Measurements from ENCODE around the gene CLDN9.

Gene CLDN9

DNA sequence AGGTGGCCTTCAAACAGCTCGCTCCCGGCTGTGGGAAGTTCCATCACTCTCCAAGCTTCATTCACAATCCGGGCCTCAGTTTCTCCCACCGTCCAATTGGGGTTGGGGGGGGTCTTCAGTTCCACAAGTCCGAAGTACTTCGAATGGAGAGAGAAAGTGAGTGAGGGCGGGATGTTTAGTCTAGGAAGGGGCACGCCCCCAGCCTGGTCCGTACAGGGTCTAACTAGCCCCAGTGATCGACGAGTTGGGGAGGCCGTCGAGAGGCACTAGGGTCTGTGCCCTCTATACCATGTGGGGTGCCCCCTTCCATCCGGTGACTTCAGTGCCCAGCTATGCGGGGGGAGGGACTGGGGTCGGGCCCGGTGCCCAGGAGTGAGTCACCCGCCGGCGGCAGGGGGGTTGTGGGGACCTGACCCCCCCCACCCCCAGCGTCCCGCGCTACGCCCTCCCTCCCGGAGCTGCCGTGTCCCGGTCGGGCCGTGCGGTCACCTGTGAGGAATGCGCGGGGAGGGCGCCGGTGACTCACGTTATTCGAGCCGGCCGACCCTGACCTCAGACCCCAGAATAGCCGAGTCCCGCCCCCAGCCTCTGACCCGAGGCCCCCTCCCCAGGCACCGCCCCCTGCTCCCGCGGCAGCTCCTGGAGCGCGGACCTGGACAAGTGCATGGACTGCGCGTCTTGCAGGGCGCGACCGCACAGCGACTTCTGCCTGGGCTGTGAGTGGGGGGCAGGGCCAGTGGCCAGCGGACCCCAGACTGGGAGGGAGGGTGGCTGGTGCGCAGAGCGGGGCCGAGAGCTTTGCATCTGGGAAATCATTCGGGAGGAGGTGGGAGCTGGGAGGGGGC is 8.1 kb downstream of the CLDN9 start:
- no peak for DNase-seq

DNA sequence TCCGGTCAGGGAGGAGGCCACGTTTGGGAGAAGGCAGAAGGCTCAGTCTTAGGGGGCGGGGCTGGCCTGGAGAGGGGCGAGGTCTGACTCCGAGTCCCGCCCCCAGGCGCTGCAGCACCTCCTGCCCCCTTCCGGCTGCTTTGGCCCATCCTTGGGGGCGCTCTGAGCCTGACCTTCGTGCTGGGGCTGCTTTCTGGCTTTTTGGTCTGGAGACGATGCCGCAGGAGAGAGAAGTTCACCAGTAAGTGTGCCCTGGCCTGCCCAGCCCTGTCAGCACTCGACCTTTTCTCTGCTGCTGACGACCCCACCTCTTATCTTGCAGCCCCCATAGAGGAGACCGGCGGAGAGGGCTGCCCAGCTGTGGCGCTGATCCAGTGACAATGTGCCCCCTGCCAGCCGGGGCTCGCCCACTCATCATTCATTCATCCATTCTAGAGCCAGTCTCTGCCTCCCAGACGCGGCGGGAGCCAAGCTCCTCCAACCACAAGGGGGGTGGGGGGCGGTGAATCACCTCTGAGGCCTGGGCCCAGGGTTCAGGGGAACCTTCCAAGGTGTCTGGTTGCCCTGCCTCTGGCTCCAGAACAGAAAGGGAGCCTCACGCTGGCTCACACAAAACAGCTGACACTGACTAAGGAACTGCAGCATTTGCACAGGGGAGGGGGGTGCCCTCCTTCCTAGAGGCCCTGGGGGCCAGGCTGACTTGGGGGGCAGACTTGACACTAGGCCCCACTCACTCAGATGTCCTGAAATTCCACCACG is 8.9 kb downstream of the CLDN9 start:
- peak; percentile 54 for DNase-seq

DNA sequence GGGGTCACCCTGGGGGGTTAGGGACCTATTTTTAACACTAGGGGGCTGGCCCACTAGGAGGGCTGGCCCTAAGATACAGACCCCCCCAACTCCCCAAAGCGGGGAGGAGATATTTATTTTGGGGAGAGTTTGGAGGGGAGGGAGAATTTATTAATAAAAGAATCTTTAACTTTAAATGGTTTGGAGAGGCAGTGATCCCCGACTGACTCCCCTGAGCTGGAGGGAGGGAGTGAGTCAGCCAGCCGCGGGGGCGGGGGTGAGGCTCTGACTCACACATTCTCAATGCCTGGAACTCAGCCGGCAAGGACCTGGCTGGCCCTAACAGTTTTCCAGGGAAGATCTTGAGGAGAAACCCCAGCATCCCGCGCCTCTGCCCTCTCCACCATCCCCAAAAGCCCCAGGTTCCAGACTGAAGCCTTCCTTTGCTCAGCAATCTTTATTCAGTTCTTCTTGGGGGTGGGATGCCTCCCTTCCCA is 9.5 kb downstream of the CLDN9 start:
- DNase-seq: no peak

DNA sequence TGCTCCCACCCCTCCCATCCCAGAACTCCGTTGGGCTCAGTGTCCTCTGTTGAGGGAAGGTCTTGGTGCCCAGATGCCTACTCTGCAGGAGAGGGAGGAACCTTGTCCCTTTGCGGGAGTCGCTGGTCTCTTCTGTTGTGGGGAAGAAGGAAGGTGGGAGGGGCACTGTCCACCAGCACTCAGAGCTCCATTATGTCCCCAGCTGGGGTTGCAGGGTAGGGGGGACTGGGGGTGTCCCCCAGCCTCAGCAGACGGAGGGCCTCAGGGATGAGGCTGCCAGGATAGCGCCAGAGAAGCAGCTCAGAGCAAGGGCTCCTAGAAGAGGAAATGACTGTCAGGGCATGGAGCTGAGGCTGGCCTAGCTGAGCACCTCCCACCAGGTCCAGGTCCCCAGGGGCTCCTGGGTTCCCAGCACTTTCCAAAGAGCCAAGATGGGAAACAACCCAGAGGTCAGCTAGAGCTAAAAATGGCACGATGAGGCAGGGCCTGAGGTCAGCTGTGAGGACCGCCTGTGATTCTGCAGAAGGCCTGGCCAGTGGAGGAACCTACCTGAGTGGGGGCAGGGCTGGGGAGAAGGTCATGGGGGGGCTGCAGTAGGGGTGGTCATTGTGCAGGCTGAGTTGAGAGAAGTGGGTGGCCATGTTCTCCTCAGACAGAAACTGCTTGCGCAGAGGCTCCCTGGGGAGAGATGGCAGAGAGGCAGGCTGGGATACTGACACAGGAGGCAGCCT is 10.1 kb downstream of the CLDN9 start:
- peak; percentile 76 for DNase-seq

DNA sequence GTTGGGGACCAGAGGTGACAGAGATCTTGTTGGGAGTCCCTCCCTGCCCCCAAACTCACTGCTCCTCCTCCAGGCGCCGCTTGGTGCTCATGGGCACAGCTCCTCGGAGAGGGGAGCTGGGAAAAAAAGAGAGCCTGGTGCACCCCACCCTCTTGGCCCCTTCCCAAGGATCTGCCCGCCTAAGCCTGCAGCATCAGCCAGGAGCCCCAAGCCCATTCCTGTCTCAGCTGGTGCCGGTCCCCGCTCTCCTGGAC is 10.6 kb downstream of the CLDN9 start:
- DNase-seq: no peak

DNA sequence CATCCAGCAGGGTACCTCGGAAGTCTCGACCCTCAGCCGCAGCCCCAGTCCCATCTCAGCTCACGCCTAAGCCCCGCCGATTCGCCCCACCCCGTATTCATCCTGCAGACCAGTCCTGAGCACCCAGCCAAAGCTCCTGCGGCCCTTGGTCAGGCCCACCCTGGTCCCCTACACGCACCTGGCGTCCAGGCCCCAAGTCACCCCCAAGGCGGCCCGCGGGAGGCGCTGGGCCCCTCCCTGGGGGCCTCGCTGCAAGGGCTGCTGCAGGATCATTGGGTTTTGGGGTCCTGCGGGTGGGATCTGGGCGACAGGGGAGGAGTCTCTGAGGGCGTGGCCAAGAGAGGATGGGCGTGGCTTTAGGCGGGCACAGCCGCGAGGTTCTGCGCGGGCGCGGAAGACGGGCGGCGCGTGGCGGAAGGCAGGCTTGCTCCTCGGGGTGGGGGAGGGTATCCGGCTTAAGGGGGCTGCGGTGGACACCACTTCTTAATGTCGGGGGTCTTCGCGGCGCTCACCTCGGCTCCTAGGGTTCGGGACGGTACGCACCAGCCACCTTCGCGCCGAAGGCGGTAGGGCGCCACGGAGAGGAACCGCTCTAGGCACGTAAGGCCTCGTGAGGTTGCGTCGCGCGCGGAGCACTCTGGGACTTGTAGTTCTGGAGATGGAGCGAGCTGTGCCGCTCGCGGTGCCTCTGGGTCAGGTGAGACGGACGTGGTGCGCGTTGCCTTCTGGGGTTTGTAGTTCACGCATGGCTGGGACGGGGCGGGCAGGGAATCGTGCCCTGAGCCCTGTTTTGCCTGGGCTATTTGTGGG is 11.2 kb downstream of the CLDN9 start, which contains the start of the genes HCFC1R1 and THOC6:
TSS of gene HCFC1R1 (minus strand) at position 274 of the 810 bp plus-strand sequence. CDS start at position 273, 1 bp downstream.
TSS of gene THOC6 (plus strand) at position 367 of the 810 bp plus-strand sequence. CDS start at position 659, 292 bp downstream.
- DNase-seq: peak; percentile 95

DNA sequence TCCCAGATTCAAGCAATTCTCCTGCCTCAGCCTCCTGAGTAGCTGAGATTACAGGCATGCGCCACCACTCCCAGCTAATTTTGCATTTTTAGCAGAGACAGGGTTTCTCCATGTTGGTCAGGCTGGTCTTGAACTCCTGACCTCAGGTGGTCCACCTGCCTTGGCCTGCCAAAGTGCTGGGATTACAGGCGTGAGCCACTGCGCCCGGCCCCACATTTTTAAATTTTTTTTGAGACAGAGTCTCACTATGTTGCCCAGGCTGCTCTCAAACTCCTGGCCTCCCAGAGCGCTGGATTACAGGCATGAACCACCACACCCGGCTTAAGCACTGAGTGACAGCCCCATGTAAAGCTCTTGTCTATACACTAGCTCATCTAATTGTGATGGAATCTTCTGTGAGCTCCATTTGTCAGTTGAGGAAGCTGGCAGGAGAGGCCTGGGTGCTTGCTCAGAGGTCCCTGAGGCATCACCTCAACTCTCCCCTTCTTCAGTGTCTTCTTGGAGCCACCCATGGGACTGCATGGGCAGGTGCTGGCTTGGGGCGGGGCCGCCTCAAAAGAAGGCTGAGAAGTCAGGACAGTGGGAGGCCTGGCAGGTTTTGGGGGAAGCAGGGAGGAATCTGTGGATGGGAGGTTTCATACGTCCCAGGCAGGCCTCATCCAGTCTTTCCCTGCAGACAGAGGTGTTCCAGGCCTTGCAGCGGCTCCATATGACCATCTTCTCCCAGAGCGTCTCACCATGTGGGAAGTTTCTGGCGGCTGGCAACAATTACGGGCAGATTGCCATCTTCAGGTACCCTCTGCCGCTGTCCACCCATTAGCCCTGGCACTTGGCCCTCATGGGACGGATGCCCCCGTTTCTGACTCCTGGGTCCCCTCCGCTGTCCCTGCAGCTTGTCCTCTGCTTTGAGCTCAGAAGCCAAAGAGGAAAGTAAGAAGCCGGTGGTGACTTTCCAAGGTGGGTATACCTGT is 12.6 kb downstream of the CLDN9 start:
- no peak for DNase-seq

DNA sequence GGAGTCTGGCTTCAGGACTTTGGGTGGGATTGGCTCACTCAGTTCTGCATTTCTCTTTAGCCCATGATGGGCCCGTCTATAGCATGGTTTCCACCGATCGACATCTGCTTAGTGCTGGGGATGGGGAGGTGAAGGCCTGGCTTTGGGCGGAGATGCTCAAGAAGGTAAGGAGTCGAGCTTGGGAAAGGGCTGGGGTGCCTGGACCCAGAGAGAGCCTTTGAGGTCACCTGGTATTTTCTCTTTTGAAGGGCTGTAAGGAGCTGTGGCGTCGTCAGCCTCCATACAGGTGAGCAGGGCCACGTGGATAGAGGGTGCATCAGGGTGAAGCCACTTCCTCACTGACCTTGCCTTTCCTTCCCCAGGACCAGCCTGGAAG is 13.3 kb downstream of the CLDN9 start:
- no peak for DNase-seq

DNA sequence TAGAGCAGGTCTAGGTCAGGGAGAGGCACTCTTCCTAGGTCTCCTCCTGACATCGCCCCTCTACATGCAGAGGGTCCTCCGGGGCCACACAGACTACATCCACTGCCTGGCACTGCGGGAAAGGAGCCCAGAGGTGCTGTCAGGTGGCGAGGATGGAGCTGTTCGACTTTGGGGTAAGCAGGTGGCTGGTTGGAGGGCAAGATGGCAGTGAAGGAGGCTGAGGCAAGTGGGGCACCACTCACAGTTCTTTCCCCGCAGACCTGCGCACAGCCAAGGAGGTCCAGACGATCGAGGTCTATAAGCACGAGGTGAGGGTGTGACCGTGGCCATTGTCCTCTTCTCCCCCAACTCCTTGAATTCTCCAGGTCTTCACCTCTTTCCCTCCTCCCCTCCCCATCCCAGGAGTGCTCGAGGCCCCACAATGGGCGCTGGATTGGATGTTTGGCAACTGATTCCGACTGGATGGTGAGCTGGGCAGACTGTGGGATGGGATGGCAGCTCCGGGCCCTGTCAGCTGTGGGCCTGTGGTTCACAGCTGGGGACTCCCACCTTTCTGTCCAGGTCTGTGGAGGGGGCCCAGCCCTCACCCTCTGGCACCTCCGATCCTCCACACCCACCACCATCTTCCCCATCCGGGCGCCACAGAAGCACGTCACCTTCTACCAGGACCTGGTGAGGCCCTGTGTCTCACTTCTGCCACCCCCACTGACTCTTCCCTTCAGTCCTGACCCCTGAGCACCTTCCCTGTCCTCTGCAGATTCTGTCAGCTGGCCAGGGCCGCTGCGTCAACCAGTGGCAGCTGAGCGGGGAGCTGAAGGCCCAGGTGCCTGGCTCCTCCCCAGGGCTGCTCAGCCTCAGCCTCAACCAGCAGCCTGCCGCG is 14.1 kb downstream of the CLDN9 start:
- no peak for DNase-seq

DNA sequence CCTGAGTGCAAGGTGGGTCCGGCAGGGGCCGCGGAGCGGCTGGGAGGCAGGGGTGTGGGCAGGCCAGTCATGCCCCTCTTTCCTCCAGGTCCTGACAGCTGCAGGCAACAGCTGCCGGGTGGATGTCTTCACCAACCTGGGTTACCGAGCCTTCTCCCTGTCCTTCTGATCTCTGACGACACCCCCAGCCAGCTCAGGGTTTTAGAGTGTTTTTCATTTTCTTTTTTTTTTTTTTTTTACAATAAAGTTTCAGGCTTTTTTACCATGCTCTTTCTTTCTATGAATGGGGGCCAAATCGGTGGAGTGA is 14.7 kb downstream of the CLDN9 start:
- no peak for DNase-seq

DNA sequence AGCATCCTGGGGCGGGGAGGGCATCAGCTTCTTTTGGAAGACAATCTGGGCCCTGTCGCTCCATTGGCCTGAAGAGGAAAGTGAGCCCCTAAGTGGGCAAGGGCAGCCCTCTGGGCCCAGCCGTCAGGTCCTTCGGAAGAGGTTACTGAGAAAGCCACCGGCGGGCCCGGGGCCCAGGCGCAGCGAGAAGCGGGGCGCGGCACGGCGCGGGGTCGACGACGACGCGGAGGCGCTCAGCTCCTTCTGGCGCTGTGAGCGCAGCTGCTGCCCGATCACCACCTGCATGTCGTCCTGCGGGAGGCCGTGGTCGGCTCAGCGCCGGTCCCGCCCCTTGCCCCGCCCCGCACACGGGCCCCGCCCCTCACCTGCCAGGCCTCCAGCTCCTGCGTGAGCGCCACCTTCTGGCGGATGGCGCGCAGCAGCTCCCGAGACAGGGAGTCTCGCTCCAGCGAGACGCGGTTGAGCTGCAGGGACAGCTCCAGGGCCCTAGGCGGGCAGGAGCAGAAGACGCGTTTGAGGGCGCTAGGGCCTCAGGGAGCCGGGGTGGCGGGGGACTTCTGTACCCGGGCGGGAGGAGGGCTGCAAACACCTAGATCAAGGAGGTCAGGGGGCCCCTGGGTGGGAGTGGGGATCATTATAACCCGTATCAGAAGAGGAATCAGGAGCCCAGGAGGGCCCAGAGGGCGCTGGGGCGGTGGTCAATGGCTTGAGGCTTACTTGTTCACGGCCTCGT is 15.4 kb downstream of the CLDN9 start:
- DNase-seq: peak; percentile 87

DNA sequence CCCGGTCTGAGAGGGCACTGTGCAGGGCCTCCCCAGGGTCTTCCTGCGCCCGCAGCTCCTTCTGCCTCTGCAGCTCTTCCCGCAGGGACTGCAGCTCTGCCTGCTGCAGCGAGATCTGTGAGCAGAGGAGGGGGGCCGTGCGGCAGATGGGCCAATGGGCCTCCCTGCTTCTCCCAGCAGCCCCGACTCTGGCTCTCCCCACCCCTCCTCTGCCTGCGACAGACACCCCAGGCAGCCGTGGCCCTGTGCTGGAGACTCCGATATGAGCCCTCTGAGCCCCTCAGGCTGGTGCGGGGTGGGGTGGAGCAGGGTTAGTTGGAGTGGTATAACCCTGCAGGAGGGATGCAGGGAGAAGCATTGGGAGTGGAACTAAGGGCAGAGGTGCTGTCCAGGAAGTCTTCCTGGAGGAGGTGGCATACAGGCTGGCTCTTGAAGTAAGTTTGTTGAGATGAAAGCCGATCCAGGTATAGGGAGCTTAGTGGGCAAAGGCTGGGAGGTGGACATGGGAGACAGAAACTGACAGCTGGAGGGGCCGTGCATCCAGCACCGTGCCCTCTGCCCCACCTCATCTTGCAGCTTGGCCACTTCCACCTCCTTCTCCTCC is 16.1 kb downstream of the CLDN9 start:
- DNase-seq: no peak

DNA sequence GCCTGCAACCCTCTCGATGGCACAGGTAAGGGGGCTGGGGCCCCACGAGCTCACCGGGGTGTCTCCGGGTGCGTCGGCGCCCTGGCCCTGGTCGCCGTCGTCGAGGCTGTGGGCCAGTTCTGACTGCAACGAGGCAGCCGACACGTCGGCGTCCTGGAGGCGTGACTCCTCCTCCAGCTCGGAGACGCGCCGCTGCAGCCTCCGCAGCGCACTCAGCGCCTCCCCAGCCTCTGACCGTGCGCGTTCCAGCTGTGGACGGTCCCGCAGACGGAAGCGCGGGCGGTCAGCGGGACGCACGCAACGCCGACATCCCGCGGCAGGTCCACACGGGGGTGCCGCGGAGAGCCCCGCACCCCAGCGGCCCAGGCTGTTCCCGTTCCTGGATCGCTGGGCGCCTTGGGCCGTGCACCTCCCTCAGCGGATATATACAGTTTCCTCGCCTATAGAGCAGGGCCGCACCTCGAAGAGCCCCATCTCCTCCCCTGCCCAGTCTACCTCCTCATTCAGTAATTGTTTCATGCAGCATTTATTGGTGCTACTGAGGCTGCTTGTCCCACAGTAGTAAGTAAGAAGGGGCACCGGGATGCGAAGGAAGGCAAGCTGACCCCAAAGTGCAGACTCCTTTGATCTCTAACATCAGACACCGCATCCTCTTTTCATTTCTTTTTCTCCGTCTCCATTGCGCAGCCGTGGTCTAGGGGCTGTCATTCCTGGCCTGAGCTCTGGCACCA is 16.9 kb downstream of the CLDN9 start:
- DNase-seq: peak; percentile 28

DNA sequence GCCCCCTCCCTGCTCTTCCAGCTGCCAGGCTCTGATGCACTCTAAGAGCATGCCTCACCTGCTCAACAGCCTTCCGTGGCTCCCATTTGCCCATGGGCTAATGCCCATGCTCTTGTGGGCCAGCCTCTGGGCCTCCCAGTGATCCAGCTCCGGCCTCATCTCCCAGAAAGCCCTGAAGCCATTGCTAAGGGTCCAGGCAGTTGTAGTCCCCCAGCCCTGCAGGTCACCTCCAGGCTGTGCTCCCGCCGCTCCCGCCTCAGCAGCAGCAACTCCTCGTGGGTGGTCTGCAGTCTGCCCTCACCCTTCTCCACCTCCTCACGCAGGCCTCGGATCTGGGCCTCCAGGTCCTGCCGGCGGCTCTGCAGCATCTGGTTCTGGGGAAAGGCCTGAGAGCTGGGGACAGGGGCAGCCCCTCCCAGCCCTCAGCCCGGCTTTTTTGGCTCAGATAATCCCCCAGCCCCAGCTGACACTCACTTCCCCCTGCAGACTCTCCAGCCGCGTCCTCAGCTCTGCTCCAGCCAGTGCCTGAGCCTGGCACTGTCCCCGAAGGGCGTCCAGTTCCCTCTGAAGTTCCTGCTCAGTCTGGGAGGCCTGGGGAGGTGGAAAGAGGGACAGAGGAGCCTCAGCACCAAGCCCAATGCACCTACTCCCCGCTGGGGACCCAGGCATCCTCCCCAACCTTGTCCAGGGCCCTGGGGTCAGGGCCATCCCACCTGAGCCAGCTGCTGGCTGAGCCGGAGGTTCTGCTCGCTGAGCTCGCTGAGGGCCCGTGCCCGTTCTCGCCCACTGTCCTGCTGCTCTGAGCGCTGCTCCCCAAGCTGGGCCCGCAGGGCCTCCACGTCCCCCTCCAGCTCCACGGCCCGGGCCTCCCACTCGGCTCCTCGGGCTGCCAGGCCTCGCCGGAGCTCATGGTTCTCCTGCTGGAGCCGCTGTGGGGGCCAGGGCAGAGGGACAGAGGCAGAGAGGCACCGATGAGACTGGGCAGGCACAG is 17.8 kb downstream of the CLDN9 start:
- DNase-seq: no peak

DNA sequence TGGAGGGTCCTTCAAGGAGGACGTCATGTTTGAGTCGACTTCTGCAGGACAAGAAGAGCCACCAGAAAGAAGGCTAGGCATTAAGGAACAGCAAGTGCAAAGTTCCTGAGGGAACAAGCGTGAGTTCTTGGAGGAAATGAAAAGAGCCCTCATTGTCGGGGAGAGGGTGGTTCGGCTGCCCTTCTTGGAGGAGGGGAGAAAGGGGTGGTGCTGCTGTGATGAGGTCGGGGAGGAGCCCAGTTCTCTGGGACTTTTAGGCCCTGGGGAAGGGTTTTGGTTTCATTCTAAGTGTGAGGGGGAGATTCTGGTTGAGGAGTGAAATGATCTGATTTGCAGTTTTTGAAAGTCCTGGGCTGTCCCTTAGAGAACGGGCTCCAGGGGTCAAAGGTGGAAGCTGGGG is 19.9 kb downstream of the CLDN9 start:
- DNase-seq: no peak

DNA sequence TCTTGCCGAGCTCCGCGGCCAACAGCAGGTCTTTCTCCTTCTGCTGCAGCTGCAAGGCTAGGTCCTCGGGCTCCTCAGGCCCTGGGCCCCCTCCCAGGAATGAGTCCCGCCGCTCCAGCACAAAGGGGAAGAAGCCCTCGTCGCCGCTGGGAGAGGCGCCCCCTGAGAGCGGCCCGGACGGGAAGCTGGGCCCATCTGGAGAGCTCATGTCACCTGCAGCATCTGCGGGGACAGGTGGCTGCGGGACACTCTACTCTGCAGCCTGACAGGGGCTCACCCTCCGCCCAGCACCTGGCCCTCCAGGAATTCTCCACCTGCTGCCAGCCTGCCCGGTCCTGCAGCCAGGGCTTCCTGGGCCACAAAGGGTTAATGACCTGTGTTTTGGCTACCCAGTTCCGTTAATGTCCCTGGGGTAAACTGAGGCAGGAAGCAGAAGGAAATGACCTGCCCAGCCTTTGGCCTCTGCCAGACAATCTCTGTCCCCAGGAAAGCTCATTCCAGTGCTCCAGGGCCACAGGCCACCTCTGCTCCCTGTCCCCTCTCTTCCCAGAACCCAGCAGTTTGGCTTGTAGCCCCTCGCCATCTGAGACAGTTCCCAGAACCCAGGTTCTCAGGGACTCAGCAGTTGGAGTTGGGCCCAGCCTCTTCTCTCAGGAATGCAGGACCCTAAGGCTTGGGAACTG is 22.7 kb downstream of the CLDN9 start:
- DNase-seq: no peak

All from NCI-H1436 (cell line).